ENCODE data around the gene SPOCD1.

Gene SPOCD1

GRCh38 chr1:31744165-31744888 lies 71.5 kb downstream of the SPOCD1 start:
- in situ Hi-C loops (cut with MboI; ENCODE audit: low sequenced_read_pairs) = no loop called here

GRCh38 chr1:31742462-31743212 lies 73.2 kb downstream of the SPOCD1 start:
- in situ Hi-C loops (cut with MboI; ENCODE audit: low sequenced_read_pairs) = no loop called here
